ENCODE measurements around the gene ELOVL2. TPM values are rescaled to one million over a fixed set of nuclear protein-coding genes. Genes with fewer than 3 reads are reported as not detected.

Gene ELOVL2
- total RNA-seq, 1 donor from 2014 or later = 57.0 TPM

DNA sequence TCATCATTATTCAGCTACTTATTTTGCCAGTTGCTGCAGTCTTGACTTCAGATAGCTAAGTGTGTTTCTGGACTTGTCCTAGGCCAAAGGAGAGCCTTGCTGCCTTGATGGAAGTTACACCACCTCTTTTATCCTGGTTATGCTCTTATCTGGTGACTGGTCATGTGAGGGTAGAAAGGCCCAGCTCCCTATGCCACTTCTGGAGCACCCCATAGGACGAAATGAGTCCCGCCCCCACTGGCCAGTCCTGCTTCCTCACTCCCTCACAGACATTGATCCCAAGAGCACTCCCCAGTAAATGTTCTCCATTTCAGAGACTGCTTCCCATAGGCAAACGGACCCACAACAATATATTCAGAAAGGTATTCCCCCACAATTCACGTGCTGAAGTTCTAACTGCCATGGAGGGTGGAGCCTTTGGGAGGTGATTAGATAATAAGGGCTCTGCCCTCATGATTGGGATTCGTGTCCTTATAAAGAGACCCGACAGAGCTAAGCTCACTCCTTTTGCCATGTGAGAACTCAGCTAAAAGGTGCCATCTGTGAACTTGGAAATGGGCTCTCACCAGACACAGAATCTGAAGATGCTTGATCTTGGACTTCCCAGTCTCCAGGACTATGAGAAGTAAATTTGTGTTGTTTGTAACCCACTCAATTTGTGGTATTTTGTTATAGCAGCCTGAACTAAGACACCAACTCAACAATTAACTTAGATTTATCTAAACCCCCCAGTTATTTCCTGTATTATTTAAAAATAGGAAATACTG is 21.5 kb upstream of the ELOVL2 start:
- Mint-ChIP-seq H3K4me1 (ENCODE audit: unreplicated experiment) (peaks cover 3% of the 10 kb centered on the region), H3K4me3 (ENCODE audit: unreplicated experiment) (no peak overlapping the region), H3K27me3 (ENCODE audit: unreplicated experiment) (no peaks in the 10 kb centered on the region), H3K27ac (ENCODE audit: unreplicated experiment) (no peak overlapping the region), H3K9me3 (ENCODE audit: unreplicated experiment) (no peaks in the 10 kb centered on the region), H3K36me3 (ENCODE audit: unreplicated experiment) (no peaks in the 10 kb centered on the region)
- TF ChIP-seq, protein P1, sequence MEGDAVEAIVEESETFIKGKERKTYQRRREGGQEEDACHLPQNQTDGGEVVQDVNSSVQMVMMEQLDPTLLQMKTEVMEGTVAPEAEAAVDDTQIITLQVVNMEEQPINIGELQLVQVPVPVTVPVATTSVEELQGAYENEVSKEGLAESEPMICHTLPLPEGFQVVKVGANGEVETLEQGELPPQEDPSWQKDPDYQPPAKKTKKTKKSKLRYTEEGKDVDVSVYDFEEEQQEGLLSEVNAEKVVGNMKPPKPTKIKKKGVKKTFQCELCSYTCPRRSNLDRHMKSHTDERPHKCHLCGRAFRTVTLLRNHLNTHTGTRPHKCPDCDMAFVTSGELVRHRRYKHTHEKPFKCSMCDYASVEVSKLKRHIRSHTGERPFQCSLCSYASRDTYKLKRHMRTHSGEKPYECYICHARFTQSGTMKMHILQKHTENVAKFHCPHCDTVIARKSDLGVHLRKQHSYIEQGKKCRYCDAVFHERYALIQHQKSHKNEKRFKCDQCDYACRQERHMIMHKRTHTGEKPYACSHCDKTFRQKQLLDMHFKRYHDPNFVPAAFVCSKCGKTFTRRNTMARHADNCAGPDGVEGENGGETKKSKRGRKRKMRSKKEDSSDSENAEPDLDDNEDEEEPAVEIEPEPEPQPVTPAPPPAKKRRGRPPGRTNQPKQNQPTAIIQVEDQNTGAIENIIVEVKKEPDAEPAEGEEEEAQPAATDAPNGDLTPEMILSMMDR (IDR thresholded peaks at IDR 0.05) = no peak
- DNase-seq (ENCODE audit: extremely low spot score, unreplicated experiment) = no peak

DNA sequence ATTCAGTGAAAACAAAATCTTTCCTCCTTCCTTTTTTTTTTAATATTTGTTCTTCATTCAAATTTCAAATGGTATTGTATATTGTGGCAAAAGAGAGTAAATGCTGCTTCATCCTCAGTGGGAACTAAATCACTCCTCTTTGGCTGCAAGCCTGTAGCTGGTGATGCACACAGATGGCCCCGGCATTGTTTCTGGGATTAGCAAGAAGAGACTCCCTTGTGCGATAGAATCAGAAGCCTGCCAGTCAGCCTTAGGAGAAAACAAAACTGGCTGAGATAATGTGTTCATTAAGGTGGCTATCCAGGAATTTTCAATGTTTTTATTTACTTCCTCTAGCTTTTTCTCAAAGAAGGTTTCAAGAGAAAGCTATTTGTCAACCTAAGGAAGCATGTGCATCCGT is 20.7 kb upstream of the ELOVL2 start:
- TF ChIP-seq, protein P1 (IDR thresholded peaks at IDR 0.05) = no peak
- no peak for DNase-seq (ENCODE audit: extremely low spot score, unreplicated experiment)
- Mint-ChIP-seq H3K27me3 (ENCODE audit: unreplicated experiment) (no peaks in the 10 kb centered on the region), H3K36me3 (ENCODE audit: unreplicated experiment) (no peaks in the 10 kb centered on the region), H3K4me3 (ENCODE audit: unreplicated experiment) (no peak overlapping the region), H3K27ac (ENCODE audit: unreplicated experiment) (no peak overlapping the region), H3K4me1 (ENCODE audit: unreplicated experiment) (peaks cover 2% of the 10 kb centered on the region), H3K9me3 (ENCODE audit: unreplicated experiment) (no peaks in the 10 kb centered on the region)

DNA sequence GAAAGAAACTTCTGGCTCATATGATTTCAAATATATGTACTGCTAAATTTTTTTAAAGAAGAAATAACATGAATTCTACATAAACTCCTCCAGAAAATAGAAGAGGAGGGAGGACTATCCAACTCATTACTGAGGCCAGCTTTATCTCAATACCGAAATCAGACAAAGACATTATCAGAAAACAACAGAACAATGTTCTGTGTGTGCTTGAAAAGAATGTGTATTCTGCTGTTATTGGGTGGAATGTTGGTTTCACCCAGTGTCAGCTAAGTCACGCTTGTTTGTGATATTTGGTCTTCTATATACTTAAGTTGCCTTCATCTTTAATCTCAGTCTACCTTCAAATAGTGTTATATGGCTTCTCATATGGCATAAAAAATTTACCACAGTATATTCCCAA is 18.6 kb upstream of the ELOVL2 start:
- no peaks in the 10 kb centered on the region for H3K36me3 Mint-ChIP-seq (ENCODE audit: unreplicated experiment)
- H3K4me3 Mint-ChIP-seq (ENCODE audit: unreplicated experiment) = no peak overlapping the region
- TF ChIP-seq, protein P1 (IDR thresholded peaks at IDR 0.05) = no peak
- no peak overlapping the region for H3K27ac Mint-ChIP-seq (ENCODE audit: unreplicated experiment)
- DNase-seq (ENCODE audit: extremely low spot score, unreplicated experiment) = no peak
- no peaks in the 10 kb centered on the region for H3K9me3 Mint-ChIP-seq (ENCODE audit: unreplicated experiment)
- H3K27me3 Mint-ChIP-seq (ENCODE audit: unreplicated experiment) = no peaks in the 10 kb centered on the region
- H3K4me1 Mint-ChIP-seq (ENCODE audit: unreplicated experiment) = no peaks in the 10 kb centered on the region

DNA sequence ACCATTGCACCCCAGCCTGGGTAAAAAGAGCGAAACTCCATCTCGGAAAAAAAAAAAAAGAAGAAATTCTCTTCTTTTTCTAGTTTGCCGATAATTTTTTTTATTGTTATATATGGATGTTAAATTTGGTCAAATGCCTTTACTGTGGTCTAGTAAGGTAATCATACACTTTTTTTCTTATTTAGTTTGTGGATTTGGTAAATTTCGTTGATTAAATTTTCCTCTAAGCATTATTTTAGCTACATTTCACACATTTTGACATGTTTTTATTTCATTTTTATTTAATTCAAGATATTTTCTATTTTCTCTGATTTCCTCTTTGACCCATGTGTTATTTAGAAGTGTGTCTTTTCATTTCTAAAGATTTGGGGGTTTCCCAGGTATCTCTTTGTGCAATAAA is 18.0 kb upstream of the ELOVL2 start:
- Mint-ChIP-seq H3K9me3 (ENCODE audit: unreplicated experiment) (no peaks in the 10 kb centered on the region), H3K4me3 (ENCODE audit: unreplicated experiment) (no peak overlapping the region), H3K27me3 (ENCODE audit: unreplicated experiment) (no peaks in the 10 kb centered on the region), H3K4me1 (ENCODE audit: unreplicated experiment) (no peaks in the 10 kb centered on the region), H3K27ac (ENCODE audit: unreplicated experiment) (no peak overlapping the region), H3K36me3 (ENCODE audit: unreplicated experiment) (no peaks in the 10 kb centered on the region)
- TF ChIP-seq, protein P1 (IDR thresholded peaks at IDR 0.05) = no peak
- DNase-seq (ENCODE audit: extremely low spot score, unreplicated experiment) = no peak

DNA sequence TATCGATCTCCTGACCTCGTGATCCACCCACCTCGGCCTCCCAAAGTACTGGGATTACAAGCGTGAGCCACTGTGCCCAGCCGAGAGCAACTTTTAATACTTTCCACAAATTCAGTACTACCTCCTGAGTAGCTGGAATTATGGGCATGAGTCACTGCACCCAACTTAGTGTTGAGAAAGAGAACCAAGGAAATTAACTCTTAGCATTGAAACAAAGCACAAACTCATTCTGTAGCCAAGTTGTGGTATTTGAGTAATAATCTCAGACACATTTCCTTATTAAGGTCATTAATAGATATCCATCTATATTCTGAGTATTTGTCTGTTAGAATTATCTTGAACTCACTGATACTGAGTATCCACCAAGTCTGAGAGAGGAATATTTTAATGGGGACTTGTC is 14.3 kb upstream of the ELOVL2 start:
- no peaks in the 10 kb centered on the region for H3K36me3 Mint-ChIP-seq (ENCODE audit: unreplicated experiment)
- peaks cover 11% of the 10 kb centered on the region for H3K4me1 Mint-ChIP-seq (ENCODE audit: unreplicated experiment)
- H3K27me3 Mint-ChIP-seq (ENCODE audit: unreplicated experiment) = no peaks in the 10 kb centered on the region
- no peak for DNase-seq (ENCODE audit: extremely low spot score, unreplicated experiment)
- no peaks in the 10 kb centered on the region for H3K9me3 Mint-ChIP-seq (ENCODE audit: unreplicated experiment)
- no peak overlapping the region for H3K27ac Mint-ChIP-seq (ENCODE audit: unreplicated experiment)
- H3K4me3 Mint-ChIP-seq (ENCODE audit: unreplicated experiment) = no peak overlapping the region
- TF ChIP-seq, protein P1 (IDR thresholded peaks at IDR 0.05) = no peak

Measured in osteocyte (in vitro differentiated cells).